Measurements from ENCODE around the gene SPG11.
"Not testable (repeated sequence)": the region's sequence is repeated elsewhere in the genome, so short reads cannot be mapped to it uniquely, and the experiment has no call there.

The SPG11 gene

GRCh38 chr15:44675911-44676310 is 12.4 kb upstream of the SPG11 start:
- DNase-seq (ENCODE audit: low spot score), result no peak

- no peak for DNase-seq (ENCODE audit: low spot score)
These were observed 10.2 kb upstream of the SPG11 start for GRCh38 chr15:44673639-44674038.

- DNase-seq (ENCODE audit: low spot score), result peak; percentile 24
These were observed 6.9 kb upstream of the SPG11 start for GRCh38 chr15:44670087-44670950.

- no peak for DNase-seq (ENCODE audit: low spot score)
These were observed 5.5 kb upstream of the SPG11 start for GRCh38 chr15:44668921-44669320.

GRCh38 chr15:44667039-44667360 is 3.5 kb upstream of the SPG11 start:
- DNase-seq (ENCODE audit: low spot score), result no peak

GRCh38 chr15:44666210-44667038 is 3.0 kb upstream of the SPG11 start:
- no peak for DNase-seq (ENCODE audit: low spot score)

GRCh38 chr15:44662478-44663409 is 718 bp downstream of the SPG11 start:
- DNase-seq (ENCODE audit: low spot score), result peak; percentile 79

- no peak for DNase-seq (ENCODE audit: low spot score)
These were observed 1.9 kb downstream of the SPG11 start for GRCh38 chr15:44661576-44661975.

- no peak for DNase-seq (ENCODE audit: low spot score)
These were observed 4.4 kb downstream of the SPG11 start for GRCh38 chr15:44659056-44659455.

- DNase-seq (ENCODE audit: low spot score), result no peak
These were observed 6.1 kb downstream of the SPG11 start for GRCh38 chr15:44657378-44657777.

GRCh38 chr15:44656913-44657312 is 6.5 kb downstream of the SPG11 start:
- DNase-seq (ENCODE audit: low spot score), result no peak

GRCh38 chr15:44656298-44656697 is 7.2 kb downstream of the SPG11 start:
- no peak for DNase-seq (ENCODE audit: low spot score)

GRCh38 chr15:44654858-44655257 is 8.6 kb downstream of the SPG11 start:
- DNase-seq (ENCODE audit: low spot score), result no peak

GRCh38 chr15:44647637-44648036 is 15.8 kb downstream of the SPG11 start:
- DNase-seq (ENCODE audit: low spot score), result no peak

- DNase-seq (ENCODE audit: low spot score), result no peak
These were observed 16.4 kb downstream of the SPG11 start for GRCh38 chr15:44647036-44647435.

- no peak for DNase-seq (ENCODE audit: low spot score)
These were observed 17.0 kb downstream of the SPG11 start for GRCh38 chr15:44646460-44646859.

- DNase-seq (ENCODE audit: low spot score), result no peak
These were observed 21.8 kb downstream of the SPG11 start for GRCh38 chr15:44641651-44642050.

- no peak for DNase-seq (ENCODE audit: low spot score)
These were observed 26.5 kb downstream of the SPG11 start for GRCh38 chr15:44636976-44637375.

- DNase-seq (ENCODE audit: low spot score), result no peak
These were observed 29.9 kb downstream of the SPG11 start for GRCh38 chr15:44633603-44634002.

- DNase-seq (ENCODE audit: low spot score), result not testable (repeated sequence)
These were observed 38.2 kb downstream of the SPG11 start for GRCh38 chr15:44625286-44625685.

- no peak for DNase-seq (ENCODE audit: low spot score)
These were observed 40.3 kb downstream of the SPG11 start for GRCh38 chr15:44623178-44623577.

GRCh38 chr15:44620081-44620480 is 43.4 kb downstream of the SPG11 start:
- DNase-seq (ENCODE audit: low spot score), result no peak
